ENCODE measurements around the gene ANKRD10.

GRCh38 chr13:110834572-110834971, 80.3 kb downstream of the ANKRD10 start:
- TF ChIP-seq POLR2A (IDR thresholded peaks at IDR 0.05) (no peak), CTCF (IDR thresholded peaks at IDR 0.05) (no peak)
